GM21423 (cell line): ENCODE measurements around the gene EIF5A2.
"Not testable (repeated sequence)": the region's sequence is repeated elsewhere in the genome, so short reads cannot be mapped to it uniquely, and the experiment has no call there.

ENCODE experiments used
- ATAC-seq: cut with Tn5 transposase; IDR thresholded peaks from one replicate; pipeline ENCODE4 v1.9.1; 2021; ENCODE audit warnings: mild to moderate bottlenecking, moderate library complexity; ENCODE audit not compliant: unreplicated experiment

Gene EIF5A2

DNA sequence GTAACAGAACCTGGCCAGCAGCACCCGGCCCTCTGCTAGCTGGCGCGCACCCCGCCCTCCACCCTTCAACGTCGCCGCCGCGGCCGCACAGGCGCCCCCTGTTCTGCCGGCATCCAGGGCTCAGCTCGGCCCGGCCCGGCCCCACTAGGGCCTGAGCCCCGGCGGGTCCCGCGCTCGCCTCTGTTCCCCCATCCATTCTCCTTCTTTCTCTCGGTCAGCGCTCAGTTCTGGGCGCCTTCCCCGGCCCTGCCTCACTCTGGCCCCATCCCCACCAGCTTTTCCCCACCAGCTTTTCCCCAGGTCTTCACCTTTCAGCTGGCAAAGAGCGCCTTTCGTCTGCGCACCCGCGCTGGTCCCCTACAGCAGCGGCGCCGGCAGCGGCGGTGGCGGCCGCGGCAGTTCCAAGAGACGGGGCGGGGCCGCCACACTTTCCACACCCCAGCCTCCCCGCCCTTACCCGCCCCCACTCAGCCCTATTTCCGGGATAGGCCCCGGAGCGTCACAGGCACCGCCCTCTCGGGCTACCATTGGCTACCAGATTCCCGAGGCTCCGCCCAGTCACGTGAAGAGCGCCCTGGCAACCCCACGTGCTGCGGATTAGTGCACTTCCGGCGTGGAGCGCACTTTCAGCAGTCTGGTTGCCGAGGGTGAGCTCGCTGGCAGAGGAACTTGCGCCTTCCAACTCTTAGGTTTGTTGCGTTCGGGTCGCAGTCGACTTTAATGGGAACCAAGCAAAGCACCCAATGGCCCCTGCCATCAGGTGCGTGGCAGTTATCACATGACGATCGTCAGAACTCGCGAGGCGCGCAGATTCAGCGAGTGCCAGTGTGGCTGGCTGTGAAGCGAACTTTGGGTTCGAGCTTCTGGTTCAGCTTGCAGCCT lies at the start of gene EIF5A2:
TSS of gene EIF5A2 (minus strand) at position 403 of the 882 bp plus-strand sequence. CDS start 831 bp downstream, outside the sequence.
- peak; percentile 96 for ATAC-seq

DNA sequence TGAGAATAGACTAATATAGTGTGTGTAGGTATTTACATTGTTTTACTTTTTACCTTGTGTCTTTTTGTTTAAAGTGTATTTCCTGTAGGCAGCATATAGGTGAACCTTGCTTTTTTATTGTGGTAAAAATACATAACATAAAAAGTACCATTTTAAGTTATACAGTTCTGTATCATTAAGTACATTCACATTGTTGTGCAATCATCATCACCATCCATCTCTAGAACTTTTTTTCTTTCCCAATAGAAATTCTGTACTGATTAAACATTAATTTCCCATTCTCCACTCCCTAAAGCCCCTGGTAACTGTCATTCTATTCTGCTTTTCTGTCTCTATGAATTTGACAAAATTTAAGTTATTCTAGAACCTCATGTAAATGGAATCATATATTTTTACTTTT lies 48.2 kb upstream of the EIF5A2 start:
- ATAC-seq: no peak

DNA sequence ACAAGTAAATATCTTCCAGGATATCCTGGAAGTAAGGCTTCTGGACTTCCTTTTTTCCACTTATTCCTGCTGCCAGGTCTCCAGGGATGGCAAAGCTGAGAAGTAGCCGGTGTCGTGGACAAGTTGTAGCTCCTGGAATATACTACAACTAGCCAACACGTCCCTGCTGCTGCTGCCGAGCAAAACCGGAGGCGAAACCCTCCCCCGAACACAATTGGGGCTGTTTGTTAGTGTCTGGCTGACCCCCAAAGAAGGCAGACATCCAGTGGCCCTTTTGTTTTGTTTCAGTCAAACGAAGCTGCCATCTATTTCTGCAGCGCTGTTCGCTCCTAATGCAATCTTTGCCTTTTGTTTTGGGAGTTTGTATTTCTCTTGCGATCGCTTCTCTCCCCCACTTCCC lies 45.3 kb upstream of the EIF5A2 start:
- no peak for ATAC-seq

DNA sequence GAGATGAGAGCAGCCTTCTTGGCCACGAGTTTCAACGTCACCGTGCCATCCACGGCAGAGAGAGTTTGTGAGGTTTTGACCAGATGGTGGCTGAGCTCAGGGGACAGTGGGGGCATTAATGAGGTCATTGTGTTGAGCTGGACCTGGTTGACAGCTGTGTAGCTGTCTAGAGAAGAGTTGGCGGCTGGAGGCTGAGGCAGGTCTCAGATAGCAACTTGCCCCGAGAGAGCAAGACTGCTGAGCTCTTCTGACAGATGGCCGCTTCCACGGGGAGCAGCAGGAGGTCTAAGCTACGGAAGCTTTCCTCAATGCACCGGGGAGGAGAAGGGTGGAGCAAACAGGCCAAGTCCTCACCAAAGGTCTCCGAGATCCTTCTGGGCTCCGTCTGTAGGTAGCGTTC lies 44.8 kb upstream of the EIF5A2 start:
- ATAC-seq: no peak

DNA sequence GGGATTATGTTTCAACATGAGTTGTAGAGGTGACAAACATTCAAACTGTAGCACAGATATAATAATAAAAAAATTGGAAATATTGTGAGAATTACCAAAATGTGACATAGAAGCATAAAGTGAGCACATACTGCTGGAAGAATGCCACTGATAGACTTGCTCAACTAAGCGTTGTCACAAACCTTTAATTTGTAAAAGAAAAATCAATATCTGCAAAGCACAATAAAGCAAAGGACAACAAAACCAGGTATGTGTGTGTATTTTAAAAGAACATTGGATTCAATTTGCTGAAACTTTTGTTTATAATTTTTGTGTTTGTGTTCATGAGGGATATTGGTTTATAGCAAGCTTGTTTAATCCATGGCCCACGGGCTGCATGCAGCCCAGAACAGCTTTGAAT lies 40.8 kb upstream of the EIF5A2 start:
- ATAC-seq: no peak

DNA sequence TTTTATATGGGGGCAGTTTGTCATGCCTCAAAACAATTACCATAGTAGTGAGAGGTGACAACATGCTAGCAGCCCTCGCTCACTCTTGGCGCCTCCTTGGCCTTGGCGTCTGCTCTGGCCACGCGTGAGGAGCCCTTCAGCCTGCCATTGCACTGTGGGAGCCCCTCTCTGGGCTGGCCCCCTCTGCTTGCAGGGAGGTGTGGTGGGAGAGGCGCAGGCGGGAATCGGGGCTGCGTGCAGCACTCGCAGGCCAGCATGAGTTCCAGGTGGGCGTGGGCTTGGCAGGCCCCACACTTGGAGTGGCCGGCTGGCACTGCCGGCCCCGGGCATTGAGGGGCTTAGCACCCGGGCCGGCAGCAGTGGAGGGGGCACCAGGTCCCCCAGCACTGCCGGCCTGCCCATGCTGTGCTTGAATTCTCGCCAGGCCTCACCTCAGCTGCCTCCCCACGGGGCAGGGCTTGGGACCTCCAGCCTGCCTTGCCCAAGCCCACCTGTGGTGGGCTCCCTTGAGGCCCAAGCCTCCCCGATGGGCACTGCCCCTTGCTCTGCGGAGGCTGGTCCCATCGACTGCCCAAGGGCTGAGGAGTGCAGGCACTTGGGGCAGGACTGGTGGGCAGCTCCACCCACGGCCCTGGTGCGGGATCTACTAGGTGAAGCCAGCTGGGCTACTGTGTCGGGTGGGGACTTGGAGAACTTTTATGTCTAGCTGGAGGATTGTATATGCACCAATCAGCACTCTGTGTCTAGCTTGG lies 38.8 kb upstream of the EIF5A2 start:
- no peak for ATAC-seq

DNA sequence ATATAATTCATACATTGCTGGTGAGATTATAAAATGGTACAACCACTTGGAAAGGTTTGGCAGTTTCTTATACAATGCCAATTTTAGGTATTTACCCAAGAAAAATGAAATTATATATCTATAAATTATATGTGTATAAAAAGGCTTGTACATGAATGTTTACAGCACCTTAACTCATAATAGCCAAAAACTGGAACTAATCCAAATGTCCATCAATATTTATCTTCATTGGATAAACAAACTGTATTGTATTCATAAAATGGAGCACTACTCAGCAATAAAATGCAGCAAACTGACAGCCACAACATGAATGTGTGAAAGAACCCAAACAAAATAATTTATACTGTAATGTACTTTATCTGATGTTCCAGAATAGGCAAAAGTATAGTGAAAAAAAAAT lies 33.6 kb upstream of the EIF5A2 start:
- no peak for ATAC-seq

DNA sequence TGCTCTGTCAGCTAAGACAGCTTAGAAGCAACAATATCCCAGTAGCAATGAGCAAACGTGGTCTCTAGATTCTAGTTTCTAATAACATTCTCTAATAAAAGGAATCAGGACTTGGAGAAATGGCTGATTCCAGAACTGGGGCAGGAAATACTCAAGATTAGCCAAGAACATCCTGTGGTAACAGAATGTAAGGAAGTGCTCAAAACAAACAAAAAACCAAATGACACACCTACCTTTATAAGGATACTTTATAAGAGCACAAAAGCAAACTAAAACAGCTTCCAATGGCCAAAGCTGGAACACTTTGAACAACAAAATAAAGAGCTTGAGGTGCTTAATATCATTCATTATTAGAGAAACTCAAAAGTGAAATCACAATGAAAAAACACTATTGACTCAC lies 33.1 kb upstream of the EIF5A2 start:
- no peak for ATAC-seq

DNA sequence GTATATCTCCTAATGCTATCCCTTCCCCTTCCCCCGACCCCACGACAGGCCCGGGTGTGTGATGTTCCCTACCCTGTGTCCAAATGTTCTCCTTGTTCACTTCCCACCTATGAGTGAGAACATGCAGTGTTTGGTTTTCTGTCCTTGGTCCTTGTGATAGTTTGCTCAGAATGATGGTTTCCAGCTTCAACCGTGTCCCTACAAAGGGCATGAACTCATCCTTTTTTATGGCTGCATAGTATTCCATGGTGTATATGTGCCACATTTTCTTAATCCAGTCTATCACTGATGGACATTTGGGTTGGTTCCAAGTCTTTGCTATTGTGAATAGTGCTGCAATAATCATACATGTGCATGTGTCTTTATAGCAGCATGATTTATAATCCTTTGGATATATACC lies 24.6 kb upstream of the EIF5A2 start:
- not testable (repeated sequence) for ATAC-seq

DNA sequence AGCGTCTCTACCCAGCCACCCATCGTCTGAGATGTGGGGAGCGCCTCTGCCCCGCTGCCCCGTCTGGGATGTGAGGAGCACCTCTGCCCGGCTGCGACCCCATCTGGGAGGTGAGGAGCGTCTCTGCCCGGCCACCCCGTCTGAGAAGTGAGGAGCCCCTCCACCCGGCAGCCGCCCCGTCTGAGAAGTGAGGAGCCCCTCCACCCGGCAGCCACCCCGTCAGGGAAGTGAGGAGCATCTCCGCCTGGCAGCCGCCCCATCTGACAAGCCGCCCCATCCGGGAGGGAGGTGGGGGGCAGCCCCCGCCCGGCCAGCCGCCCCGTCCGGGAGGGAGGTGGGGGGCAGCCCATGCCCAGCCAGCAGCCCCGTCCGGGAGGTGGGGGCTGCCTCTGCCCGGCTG lies 15.1 kb upstream of the EIF5A2 start:
- ATAC-seq: not testable (repeated sequence)

DNA sequence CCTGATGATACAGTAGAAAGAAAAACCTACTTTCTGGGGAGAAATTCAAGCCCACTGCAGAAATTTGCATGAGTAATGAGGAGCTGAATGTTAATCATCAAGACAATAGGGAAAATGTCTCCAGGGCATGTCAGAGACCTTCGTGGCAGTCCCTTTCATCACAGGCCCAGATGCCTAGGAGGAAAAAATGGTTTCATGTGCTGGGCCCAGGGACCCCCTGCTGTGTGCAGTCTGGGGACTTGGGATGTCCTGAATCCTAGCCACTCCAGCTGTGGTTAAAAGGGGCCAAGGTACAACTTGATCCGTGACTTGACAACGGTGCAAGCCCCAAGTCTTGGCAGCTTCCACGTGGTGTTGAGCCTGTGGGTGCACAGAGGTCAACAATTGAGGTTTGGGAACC lies 10.3 kb upstream of the EIF5A2 start:
- ATAC-seq: no peak

DNA sequence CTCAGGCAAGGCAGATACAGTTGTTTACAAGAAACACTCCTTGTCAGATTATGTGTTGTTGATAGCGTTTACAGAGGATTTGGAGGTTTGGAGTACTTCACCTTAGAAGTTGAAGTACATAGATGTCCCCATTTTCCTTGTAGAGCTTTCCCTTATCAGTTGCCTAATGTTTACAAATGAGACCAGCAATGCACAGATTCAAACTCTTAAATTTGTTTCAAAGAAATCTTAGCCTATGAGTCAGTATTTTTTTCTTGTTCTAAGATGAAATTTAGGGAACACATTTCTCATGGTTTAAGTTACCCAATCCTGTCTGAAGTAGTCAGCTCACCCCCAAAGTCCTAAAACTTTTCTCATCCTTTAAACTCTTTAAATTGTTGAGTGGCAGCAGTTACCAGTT lies 6.3 kb upstream of the EIF5A2 start:
- ATAC-seq: no peak

DNA sequence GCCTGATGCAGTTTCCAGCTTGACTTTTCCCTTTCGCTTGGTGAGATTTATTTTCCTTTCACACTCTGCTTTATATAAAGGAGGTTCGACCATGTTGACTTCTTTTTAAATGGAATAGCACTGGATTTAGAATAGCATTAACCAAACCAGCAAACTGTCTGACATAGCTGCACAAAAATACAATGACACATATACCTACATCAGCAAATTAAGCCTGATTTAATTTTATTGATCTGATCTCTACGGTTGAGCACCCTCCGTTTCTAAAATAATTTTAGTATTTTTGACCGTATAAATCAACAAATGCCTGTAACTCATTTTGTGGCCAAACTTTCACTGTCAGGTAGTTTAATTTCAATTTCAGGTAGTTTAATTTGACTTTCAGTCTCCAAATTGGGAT lies 5.8 kb upstream of the EIF5A2 start:
- ATAC-seq: no peak

DNA sequence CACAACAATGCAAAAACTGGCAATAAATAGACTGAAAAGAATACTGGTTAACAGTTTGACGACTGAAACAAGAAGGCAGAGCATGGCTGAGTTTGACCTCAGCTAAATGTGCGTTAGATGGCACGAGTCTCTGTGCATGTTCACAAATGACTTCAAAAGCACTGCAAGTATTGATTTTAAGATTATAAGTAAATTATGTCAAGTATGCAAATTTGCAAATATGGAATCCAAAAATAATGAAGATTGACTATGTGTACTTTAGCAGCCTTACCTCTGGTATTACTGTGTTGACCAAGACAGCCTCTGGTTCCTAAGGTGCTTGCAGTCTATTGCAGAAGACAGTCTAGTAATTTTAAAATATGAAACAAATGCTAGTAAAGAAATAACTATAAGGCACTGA lies 2.6 kb upstream of the EIF5A2 start:
- no peak for ATAC-seq

DNA sequence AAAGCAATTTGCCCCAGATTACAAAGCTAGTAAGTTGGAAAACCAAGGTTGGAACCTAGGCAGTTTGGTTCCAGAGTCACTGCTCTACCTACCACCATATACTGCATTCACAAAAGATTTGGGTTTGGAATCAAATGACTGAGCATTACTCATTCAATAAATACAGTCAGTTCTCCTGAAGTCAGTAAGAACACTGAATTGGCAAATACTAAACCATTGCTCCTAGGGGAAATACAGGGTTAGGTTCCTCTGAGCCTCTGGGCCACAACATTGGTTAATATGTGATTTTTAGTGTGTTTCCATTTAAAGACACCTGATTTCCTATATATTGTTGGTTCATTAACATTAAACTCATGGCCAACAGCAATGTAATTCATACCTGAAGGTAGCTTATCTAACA lies 2.1 kb upstream of the EIF5A2 start:
- ATAC-seq: no peak

DNA sequence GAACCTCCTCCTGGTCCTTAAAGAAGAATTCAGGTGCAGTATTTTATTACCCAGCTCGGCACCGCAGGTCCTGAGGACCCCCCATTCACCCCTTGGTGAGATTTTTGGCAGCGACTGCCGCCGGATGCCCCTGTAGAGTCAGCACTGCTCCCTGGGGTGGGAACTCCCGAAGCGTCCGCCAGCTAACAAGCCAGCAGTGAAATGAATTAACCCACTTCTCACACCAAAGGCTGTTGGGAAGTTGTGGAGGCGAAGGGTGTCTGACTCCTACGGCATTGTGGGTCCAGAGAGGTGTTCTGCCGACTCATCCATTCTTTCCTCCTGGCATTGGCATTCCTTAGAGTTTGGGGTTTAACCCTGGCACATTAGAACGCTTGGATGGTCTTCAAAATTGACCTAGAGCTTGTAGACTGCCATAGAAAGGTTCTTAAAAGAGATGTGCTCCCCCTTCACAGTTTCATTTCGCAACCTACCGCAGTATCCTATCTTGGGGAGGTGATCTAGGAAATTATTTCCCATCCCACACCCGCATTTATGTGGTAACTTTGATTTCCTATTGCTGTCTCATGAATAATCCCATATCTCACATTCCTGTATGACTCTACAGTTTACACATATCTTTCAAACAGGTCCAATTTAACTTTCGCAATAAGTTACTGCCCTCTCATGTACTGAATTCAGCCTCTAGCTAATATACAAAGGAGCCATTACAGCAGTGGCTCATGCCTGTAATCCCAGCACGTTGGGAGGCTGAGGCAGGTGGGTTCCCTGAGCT lies 879 bp upstream of the EIF5A2 start:
- ATAC-seq: no peak

DNA sequence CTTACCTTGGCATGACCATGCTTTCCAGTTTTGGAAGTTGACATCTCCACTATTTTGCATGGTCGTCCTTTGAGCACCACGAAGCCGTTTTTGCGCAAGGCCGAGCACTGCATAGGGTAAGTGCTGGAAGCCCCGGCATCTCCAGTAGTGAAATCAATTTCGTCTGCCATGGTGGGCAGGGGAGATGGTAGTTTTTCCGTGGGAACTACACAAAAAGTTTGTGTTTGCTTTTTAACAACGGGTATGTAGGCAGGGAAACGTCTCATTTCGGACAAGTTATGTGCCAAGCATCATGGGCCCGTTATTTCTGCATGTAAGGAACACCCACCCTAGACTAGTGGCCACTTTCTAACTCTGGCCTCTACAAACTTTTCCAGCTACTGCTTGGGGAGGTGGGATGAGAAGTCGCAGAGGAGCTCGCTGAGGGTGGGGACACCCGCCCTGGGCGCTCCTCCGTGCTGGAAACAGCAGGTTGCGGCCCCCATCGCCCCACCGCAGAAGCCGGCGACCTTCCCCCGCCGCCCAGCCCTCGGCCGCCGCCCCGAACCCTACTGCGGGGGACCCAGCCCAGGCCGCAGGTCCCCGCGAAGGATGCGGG lies 701 bp downstream of the EIF5A2 start:
- no peak for ATAC-seq

DNA sequence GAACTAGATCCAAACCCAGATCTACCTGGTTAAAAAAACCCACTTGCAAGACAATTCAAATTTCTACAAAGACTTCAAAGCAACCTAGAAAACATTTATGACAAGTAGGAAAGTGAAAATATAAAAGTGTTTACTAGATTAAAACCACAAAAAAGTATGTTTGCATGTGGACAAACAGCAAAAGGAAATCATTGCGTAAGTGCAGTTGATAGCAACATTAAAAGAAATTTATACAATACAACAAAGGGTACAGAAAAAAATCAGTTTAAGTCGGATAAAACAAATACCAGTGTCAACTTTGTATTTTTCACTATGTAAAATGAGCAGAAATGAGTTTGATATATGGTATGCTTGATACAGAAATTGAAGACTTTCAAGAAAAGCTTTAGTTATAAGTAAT lies 2.6 kb downstream of the EIF5A2 start:
- no peak for ATAC-seq

DNA sequence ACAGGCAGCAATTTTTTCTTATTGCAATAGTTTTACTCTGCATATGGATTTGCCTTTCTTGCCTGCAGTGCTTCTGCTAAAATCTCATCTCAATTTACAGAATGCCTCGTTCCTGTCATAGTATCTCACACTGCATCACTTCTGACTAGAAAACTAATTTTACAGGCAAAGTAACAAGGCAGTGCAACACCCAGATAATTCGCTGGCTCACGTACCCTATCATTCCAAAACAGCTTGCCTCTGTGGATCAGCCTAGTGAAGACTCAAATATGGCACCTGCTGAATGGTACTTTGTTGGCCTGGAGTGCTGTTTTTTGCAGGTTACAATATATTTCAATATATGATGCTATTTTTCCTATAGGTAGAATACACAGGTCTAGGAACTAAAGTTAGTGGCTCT lies 5.3 kb downstream of the EIF5A2 start:
- no peak for ATAC-seq

DNA sequence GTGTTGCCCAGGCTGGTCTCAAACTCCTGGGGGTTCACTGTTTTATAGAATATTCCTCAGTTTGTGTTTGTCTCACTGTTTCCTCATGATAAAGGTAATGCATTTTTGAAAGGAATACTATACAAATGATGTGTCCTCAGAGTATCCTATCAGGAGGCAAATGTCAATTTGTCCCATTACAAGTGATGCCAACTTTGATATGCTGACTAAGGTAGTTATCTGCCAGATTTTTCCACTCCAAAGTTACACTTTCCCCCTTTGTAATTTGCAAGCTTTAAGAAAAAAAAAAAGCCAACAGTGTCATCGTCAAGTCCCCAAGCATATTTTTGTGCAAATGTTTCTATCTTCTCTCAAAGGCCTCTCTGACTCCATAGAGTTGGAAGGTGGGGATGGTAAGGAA lies 9.0 kb downstream of the EIF5A2 start:
- ATAC-seq: no peak

DNA sequence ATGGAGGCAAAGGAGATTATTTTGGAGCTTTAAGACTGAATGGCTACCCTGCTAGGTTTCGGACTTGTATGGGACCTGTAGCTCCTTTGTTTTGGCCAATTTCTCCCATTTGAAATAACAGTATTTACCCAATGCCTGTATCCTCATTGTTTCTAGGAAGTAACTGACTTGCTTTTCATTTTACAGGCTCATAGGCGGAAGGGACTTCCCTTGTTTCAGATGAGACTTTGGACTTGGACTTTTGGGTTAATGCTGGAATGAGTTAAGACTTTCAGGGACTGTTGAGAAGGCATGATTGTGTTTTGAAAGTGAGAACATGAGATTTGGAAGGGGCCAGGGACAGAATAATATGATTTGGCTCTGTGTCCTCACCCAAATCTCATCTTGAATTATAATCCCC lies 10.5 kb downstream of the EIF5A2 start:
- no peak for ATAC-seq
